ENCODE results near the gene EPHB4. TPM values are rescaled to one million over a fixed set of nuclear protein-coding genes. Genes with fewer than 3 reads are reported as not detected.

EPHB4 gene
- total RNA-seq, 1 experiment from 2014 or later = 135 TPM

DNA sequence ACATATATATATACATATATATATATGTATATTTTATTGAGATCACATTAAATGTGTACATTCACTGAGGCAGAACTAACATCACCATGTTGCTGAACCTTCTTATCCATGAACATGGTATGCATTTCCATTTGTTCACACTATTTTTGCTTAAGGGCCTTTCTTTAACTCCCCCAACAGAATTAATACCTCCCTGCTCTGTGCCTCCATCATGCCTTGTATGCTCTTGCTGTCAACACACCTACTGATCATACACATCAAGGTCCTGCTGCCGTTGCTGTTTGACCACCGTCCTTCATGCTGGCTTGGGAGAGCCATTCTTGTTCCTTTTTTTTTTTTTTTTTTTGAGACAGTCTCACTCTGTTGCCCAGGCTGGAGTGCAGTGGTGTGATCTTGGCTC, 43.5 kb downstream of the EPHB4 start:
- no peak overlapping the region for H3K4ac ChIP-seq (ENCODE audit: low read depth, low read length)
- no peak overlapping the region for H2AK5ac ChIP-seq (ENCODE audit: insufficient read length, low read length)
- H3K79me2 ChIP-seq (ENCODE audit: insufficient read depth, low read length) = no peaks in the 10 kb centered on the region
- H3K18ac ChIP-seq (ENCODE audit: insufficient read length, low read depth, low read length) = no peak overlapping the region
- TF ChIP-seq, protein P1, sequence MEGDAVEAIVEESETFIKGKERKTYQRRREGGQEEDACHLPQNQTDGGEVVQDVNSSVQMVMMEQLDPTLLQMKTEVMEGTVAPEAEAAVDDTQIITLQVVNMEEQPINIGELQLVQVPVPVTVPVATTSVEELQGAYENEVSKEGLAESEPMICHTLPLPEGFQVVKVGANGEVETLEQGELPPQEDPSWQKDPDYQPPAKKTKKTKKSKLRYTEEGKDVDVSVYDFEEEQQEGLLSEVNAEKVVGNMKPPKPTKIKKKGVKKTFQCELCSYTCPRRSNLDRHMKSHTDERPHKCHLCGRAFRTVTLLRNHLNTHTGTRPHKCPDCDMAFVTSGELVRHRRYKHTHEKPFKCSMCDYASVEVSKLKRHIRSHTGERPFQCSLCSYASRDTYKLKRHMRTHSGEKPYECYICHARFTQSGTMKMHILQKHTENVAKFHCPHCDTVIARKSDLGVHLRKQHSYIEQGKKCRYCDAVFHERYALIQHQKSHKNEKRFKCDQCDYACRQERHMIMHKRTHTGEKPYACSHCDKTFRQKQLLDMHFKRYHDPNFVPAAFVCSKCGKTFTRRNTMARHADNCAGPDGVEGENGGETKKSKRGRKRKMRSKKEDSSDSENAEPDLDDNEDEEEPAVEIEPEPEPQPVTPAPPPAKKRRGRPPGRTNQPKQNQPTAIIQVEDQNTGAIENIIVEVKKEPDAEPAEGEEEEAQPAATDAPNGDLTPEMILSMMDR (conservative IDR thresholded peaks at IDR 0.05) = no peak
- no peaks in the 10 kb centered on the region for H3K27me3 ChIP-seq (ENCODE audit: insufficient read depth, low read length)
- DNase-seq = no peak
- H3K9me3 Mint-ChIP-seq = peaks cover 10% of the 10 kb centered on the region in 2 experiments
- H3T11ph ChIP-seq (ENCODE audit: low read length) = no peak overlapping the region
- no peak overlapping the region for H2BK5ac ChIP-seq (ENCODE audit: insufficient read length, low read length)
- no peak overlapping the region for H2AFZ ChIP-seq (ENCODE audit: low read length)
- no peak overlapping the region for H4K91ac ChIP-seq (ENCODE audit: insufficient read length, low read depth, low read length)
- peaks cover 2 to 14% of the 10 kb centered on the region in 2 experiments for H3K4me1 Mint-ChIP-seq
- no peak overlapping the region for H2BK120ac ChIP-seq (ENCODE audit: low read depth, low read length, poor library complexity, severe bottlenecking)
- no peaks in the 10 kb centered on the region for H3K79me1 ChIP-seq (ENCODE audit: insufficient read depth, low read depth, low read length, poor library complexity, severe bottlenecking)
- H3K4me1 ChIP-seq (ENCODE audit: insufficient read depth, low read length) = no peaks in the 10 kb centered on the region
- no peak overlapping the region for H3K14ac ChIP-seq (ENCODE audit: insufficient read depth, low read length)
- no peak overlapping the region for H3K56ac ChIP-seq (ENCODE audit: insufficient read length, low read depth, low read length)
- no peak overlapping the region for H3K4me3 Mint-ChIP-seq
- H3K9ac ChIP-seq (ENCODE audit: extremely low read depth, insufficient read length, low read length) = no peak overlapping the region
- no peak overlapping the region for H2BK12ac ChIP-seq (ENCODE audit: insufficient read length, low read depth, low read length)
- H2BK15ac ChIP-seq (ENCODE audit: low read depth, low read length) = no peak overlapping the region
- H3K4me2 ChIP-seq (ENCODE audit: insufficient read depth, insufficient read length, low read length) = no peak overlapping the region
- no peaks in the 10 kb centered on the region for H3K9me3 ChIP-seq (ENCODE audit: control insufficient read depth, low read depth, low read length)
- no peak overlapping the region for H4K5ac ChIP-seq (ENCODE audit: insufficient read length, low read depth, low read length)
- H4K20me1 ChIP-seq (ENCODE audit: control insufficient read depth, insufficient read depth, insufficient read length) = no peaks in the 10 kb centered on the region
- WGBS (ENCODE audit: extremely low coverage, insufficient read length, low lambda C conversion rate) = no CpG with 5 or more reads among the region's 2 CpGs
- H3K23ac ChIP-seq (ENCODE audit: insufficient read length, low read depth, low read length) = no peak overlapping the region
- no peak overlapping the region for H3K27ac ChIP-seq (ENCODE audit: insufficient read length, low read depth, low read length)
- no peak overlapping the region for H2BK20ac ChIP-seq (ENCODE audit: low read depth, low read length, poor library complexity, severe bottlenecking)
- peaks cover 0 to 5% (median 2%) of the 10 kb centered on the region in 3 experiments; a peak in 3 of 7 replicates for H3K36me3 Mint-ChIP-seq (ENCODE audit: insufficient read depth in 1 of 3, low read depth in 3 of 3)
- H4K8ac ChIP-seq (replicated peaks; ENCODE audit: insufficient read length, low read depth, low read length) = no peak overlapping the region
- H3K23me2 ChIP-seq (ENCODE audit: insufficient read length, low read depth, low read length, poor library complexity, severe bottlenecking) = no peaks in the 10 kb centered on the region
- peaks cover 4% of the 10 kb centered on the region; the same call in 1 of the 2 replicates for H3K27me3 Mint-ChIP-seq (ENCODE audit: low read depth)
- no peak overlapping the region for H3K27ac Mint-ChIP-seq
